GM12892 (cell line): ENCODE data around the gene ZFHX3.

Experiments used
- POLR2AphosphoS5 ChIP-seq: IDR thresholded peaks from 2 replicates; pipeline ENCODE4 v1.6.1; 2011; ENCODE audit warnings: low read depth, low read length, control low read depth
- TAF1 ChIP-seq: IDR thresholded peaks from 2 replicates; pipeline ENCODE4 v1.6.1; 2011; ENCODE audit warnings: low read depth, mild to moderate bottlenecking, control low read depth, low read length, borderline replicate concordance

DNA sequence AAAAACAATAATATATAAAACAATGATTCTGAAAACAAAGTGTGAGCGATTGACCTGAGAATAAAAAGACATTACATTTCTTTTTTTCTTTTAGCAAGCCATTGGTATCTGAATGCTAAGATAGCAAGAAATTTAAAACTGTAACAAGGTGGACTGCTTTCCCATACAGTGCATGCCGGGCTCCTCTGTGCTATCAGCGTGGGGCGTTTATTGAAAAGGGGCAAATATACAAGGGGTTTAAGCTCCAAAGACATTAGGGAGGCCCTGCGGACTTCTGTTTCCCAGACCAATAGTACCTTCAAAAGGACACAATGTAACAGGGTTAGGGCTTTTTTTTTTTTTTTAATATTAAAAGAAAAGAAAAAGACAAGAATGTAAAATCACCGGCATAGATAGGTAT, 261.3 kb downstream of the ZFHX3 start:
- TF ChIP-seq TAF1 (no peak), POLR2AphosphoS5 (no peak)
